H9 (cell line): ENCODE measurements around the gene HSPA13. TPM values are rescaled to one million over a fixed set of nuclear protein-coding genes. Genes with fewer than 3 reads are reported as not detected.

Experiments used
- DNase-seq: peaks from one replicate; pipeline ENCODE4 v3.0.0-alpha.2; 2017
- H2AFZ ChIP-seq: one replicate; pipeline ENCODE4 v1.6.1; 2013; ENCODE audit warnings: mild to moderate bottlenecking, low read length, control low read depth, moderate library complexity
- H2AK5ac ChIP-seq: 2 replicates; pipeline ENCODE4 v1.6.1; 2013; ENCODE audit warnings: low read length, control low read depth, mixed read lengths; ENCODE audit not compliant: insufficient read length
- H2BK120ac ChIP-seq: one replicate; pipeline ENCODE4 v1.6.1; 2013; ENCODE audit warnings: low read depth, mild to moderate bottlenecking, low read length, control low read depth, inconsistent platforms; ENCODE audit not compliant: poor library complexity, severe bottlenecking
- H2BK12ac ChIP-seq: 2 replicates; pipeline ENCODE4 v1.6.1; 2013; ENCODE audit warnings: low read length, control low read depth, mixed read lengths, low read depth; ENCODE audit not compliant: insufficient read length
- H2BK15ac ChIP-seq: 2 replicates; pipeline ENCODE4 v1.6.1; 2013; ENCODE audit warnings: low read depth, low read length, control low read depth
- H2BK20ac ChIP-seq: one replicate; pipeline ENCODE4 v1.6.1; 2013; ENCODE audit warnings: low read depth, mild to moderate bottlenecking, low read length, control low read depth, inconsistent platforms; ENCODE audit not compliant: poor library complexity, severe bottlenecking
- H2BK5ac ChIP-seq: 2 replicates; pipeline ENCODE4 v1.6.1; 2013; ENCODE audit warnings: low read length, control low read depth, mixed read lengths; ENCODE audit not compliant: insufficient read length
- H3K14ac ChIP-seq: 2 replicates; pipeline ENCODE4 v1.6.1; 2013; ENCODE audit warnings: low read length, control low read depth; ENCODE audit not compliant: insufficient read depth
- H3K18ac ChIP-seq: 2 replicates; pipeline ENCODE4 v1.6.1; 2013; ENCODE audit warnings: low read depth, mild to moderate bottlenecking, mixed read lengths, low read length, control low read depth; ENCODE audit not compliant: insufficient read length
- H3K23ac ChIP-seq: 2 replicates; pipeline ENCODE4 v1.6.1; 2013; ENCODE audit warnings: low read length, control low read depth, mixed read lengths, low read depth; ENCODE audit not compliant: insufficient read length
- H3K23me2 ChIP-seq: 2 replicates; pipeline ENCODE4 v1.6.1; 2013; ENCODE audit warnings: low read depth, mild to moderate bottlenecking, mixed read lengths, low read length, control low read depth; ENCODE audit not compliant: insufficient read length, poor library complexity, severe bottlenecking
- H3K27ac ChIP-seq: 2 replicates; pipeline ENCODE4 v1.5.1; 2013; ENCODE audit warnings: low read length, control low read depth, mixed read lengths, low read depth; ENCODE audit not compliant: insufficient read length
- H3K27me3 ChIP-seq: 2 replicates; pipeline ENCODE4 v1.6.1; 2013; ENCODE audit warnings: low read length, control low read depth, inconsistent platforms; ENCODE audit not compliant: insufficient read depth
- H3K4ac ChIP-seq: 2 replicates; pipeline ENCODE4 v1.6.1; 2013; ENCODE audit warnings: low read depth, mild to moderate bottlenecking, control low read depth, inconsistent platforms, low read length, moderate library complexity
- H3K4me1 ChIP-seq: 2 replicates; pipeline ENCODE4 v1.6.1; 2013; ENCODE audit warnings: low read length, control low read depth, inconsistent platforms; ENCODE audit not compliant: insufficient read depth
- H3K4me2 ChIP-seq: 2 replicates; pipeline ENCODE4 v1.6.1; 2013; ENCODE audit warnings: low read length, control low read depth, mixed read lengths; ENCODE audit not compliant: insufficient read length, insufficient read depth
- H3K56ac ChIP-seq: 2 replicates; pipeline ENCODE4 v1.6.1; 2013; ENCODE audit warnings: low read depth, mild to moderate bottlenecking, mixed read lengths, low read length, control low read depth; ENCODE audit not compliant: insufficient read length
- H3K79me1 ChIP-seq: 2 replicates; pipeline ENCODE4 v1.6.1; 2013; ENCODE audit warnings: low read depth, mild to moderate bottlenecking, moderate library complexity, low read length, control low read depth, inconsistent platforms; ENCODE audit not compliant: insufficient read depth, poor library complexity, severe bottlenecking
- H3K79me2 ChIP-seq: 2 replicates; pipeline ENCODE4 v1.6.1; 2013; ENCODE audit warnings: low read length, control low read depth, inconsistent platforms; ENCODE audit not compliant: insufficient read depth
- H3K9ac ChIP-seq: 2 replicates; pipeline ENCODE4 v1.6.1; 2013; ENCODE audit warnings: low read length, control low read depth, mixed read lengths; ENCODE audit not compliant: insufficient read length; ENCODE audit errors: extremely low read depth
- H3K9me3 ChIP-seq: one replicate; pipeline ENCODE4 v1.6.1; 2013; ENCODE audit warnings: low read depth, low read length, inconsistent platforms; ENCODE audit not compliant: control insufficient read depth
- H3T11ph ChIP-seq: one replicate; pipeline ENCODE4 v1.6.1; 2013; ENCODE audit warnings: mild to moderate bottlenecking, low read length, control low read depth, inconsistent platforms
- H4K20me1 ChIP-seq: one replicate; pipeline ENCODE4 v1.6.1; 2013; ENCODE audit not compliant: control insufficient read depth, insufficient read length, insufficient read depth
- H4K5ac ChIP-seq: 2 replicates; pipeline ENCODE4 v1.6.1; 2013; ENCODE audit warnings: low read depth, mild to moderate bottlenecking, mixed read lengths, low read length, control low read depth; ENCODE audit not compliant: insufficient read length
- H4K8ac ChIP-seq: replicated peaks from 2 replicates; pipeline ENCODE4 v1.6.1; 2013; ENCODE audit warnings: low read length, control low read depth, mixed read lengths, low read depth; ENCODE audit not compliant: insufficient read length
- H4K91ac ChIP-seq: 2 replicates; pipeline ENCODE4 v1.6.1; 2013; ENCODE audit warnings: low read depth, mild to moderate bottlenecking, moderate library complexity, mixed read lengths, low read length, control low read depth; ENCODE audit not compliant: insufficient read length
- H3K27ac Mint-ChIP-seq, 3 experiments: 2 replicates in 2 of 3; 3 replicates in 1 of 3; pipeline ENCODE4 v1.8.0; 2020 to 2021; ENCODE audit warnings: mixed read lengths in 3 of 3, mild to moderate bottlenecking in 1 of 3, moderate library complexity in 1 of 3
- H3K27me3 Mint-ChIP-seq: 2 replicates; pipeline ENCODE4 v1.8.0; 2021; ENCODE audit warnings: low read depth, mild to moderate bottlenecking, moderate library complexity, mixed read lengths
- H3K36me3 Mint-ChIP-seq, 3 experiments: 2 replicates in 2 of 3; 3 replicates in 1 of 3; pipeline ENCODE4 v1.8.0; 2020 to 2021; ENCODE audit warnings: low read depth in 3 of 3, mixed read lengths in 3 of 3; ENCODE audit not compliant: insufficient read depth in 1 of 3
- H3K4me1 Mint-ChIP-seq, 2 experiments: 2 replicates each; pipeline ENCODE4 v1.8.0; 2020; ENCODE audit warnings: mixed read lengths in 2 of 2
- H3K4me3 Mint-ChIP-seq, 2 experiments: 2 replicates in 1 of 2; 3 replicates in 1 of 2; pipeline ENCODE4 v1.8.0; 2020 to 2021; ENCODE audit warnings: mild to moderate bottlenecking in 2 of 2, mixed read lengths in 2 of 2, moderate library complexity in 1 of 2
- H3K9me3 Mint-ChIP-seq, 2 experiments: 2 replicates in 1 of 2; 3 replicates in 1 of 2; pipeline ENCODE4 v1.8.0; 2020; ENCODE audit warnings: mild to moderate bottlenecking in 2 of 2, mixed read lengths in 2 of 2, moderate library complexity in 1 of 2
- WGBS: extraction: QIAGEN DNeasy Blood & Tissue Kit; methylation state at CpG from one replicate; pipeline ENCODE4 v1.1.7; 2013; ENCODE audit warnings: missing lambda C conversion rate, low lambda C conversion rate, mixed read lengths; ENCODE audit not compliant: insufficient read length; ENCODE audit errors: extremely low coverage; 5-methylcytosine and 5-hydroxymethylcytosine counted together
- total RNA-seq: library from RNA; stranded (reverse); gene quantifications from 2 replicates; pipeline ENCODE4 v1.2.1, GENCODE V29; 2021
- TF ChIP-seq, protein P1 (sequence below): fragments of 200-600 bp; sonication (generic); conservative IDR thresholded peaks from 3 replicates; pipeline ENCODE4 v1.8.0; 2021; ENCODE audit warnings: antibody characterized with exemption, mild to moderate bottlenecking

Gene HSPA13
- total RNA-seq, 1 experiment from 2014 or later = 32.6 TPM

GRCh38 chr21:14383596-14384180, 742 bp upstream of the HSPA13 start:
- H3K79me1 ChIP-seq = no peaks in the 10 kb centered on the region
- H3K23ac ChIP-seq = no peak overlapping the region
- no peak overlapping the region for H2BK5ac ChIP-seq
- H2BK15ac ChIP-seq = no peak overlapping the region
- no peak overlapping the region for H4K5ac ChIP-seq
- WGBS = no CpG with 5 or more reads among the region's 21 CpGs
- H3K4me1 ChIP-seq = no peaks in the 10 kb centered on the region
- Mint-ChIP-seq H3K4me3 (peak overlapping the region; percentile 100), H3K36me3 (peaks cover 3 to 16% (median 10%) of the 10 kb centered on the region in 3 experiments; a peak in 5 of 7 replicates), H3K27me3 (no peaks in the 10 kb centered on the region), H3K9me3 (no peaks in the 10 kb centered on the region), H3K27ac (peak overlapping the region; percentile 85 to 100 (median 96); a peak in 6 of 7 replicates), H3K4me1 (peaks cover 18 to 21% of the 10 kb centered on the region in 2 experiments)
- H4K20me1 ChIP-seq = no peaks in the 10 kb centered on the region
- H3K56ac ChIP-seq = no peak overlapping the region
- no peak overlapping the region for H3K4ac ChIP-seq
- no peak overlapping the region for H2BK20ac ChIP-seq
- no peak for DNase-seq
- H2AK5ac ChIP-seq = no peak overlapping the region
- H2BK12ac ChIP-seq = no peak overlapping the region
- no peak overlapping the region for H2BK120ac ChIP-seq
- TF ChIP-seq, protein P1, sequence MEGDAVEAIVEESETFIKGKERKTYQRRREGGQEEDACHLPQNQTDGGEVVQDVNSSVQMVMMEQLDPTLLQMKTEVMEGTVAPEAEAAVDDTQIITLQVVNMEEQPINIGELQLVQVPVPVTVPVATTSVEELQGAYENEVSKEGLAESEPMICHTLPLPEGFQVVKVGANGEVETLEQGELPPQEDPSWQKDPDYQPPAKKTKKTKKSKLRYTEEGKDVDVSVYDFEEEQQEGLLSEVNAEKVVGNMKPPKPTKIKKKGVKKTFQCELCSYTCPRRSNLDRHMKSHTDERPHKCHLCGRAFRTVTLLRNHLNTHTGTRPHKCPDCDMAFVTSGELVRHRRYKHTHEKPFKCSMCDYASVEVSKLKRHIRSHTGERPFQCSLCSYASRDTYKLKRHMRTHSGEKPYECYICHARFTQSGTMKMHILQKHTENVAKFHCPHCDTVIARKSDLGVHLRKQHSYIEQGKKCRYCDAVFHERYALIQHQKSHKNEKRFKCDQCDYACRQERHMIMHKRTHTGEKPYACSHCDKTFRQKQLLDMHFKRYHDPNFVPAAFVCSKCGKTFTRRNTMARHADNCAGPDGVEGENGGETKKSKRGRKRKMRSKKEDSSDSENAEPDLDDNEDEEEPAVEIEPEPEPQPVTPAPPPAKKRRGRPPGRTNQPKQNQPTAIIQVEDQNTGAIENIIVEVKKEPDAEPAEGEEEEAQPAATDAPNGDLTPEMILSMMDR = no peak
- no peaks in the 10 kb centered on the region for H3K27me3 ChIP-seq
- peak overlapping the region; percentile 64 for H3K9ac ChIP-seq
- no peak overlapping the region for H3T11ph ChIP-seq
- peak overlapping the region; percentile 76 for H3K4me2 ChIP-seq
- peaks cover 4% of the 10 kb centered on the region for H3K23me2 ChIP-seq
- H3K18ac ChIP-seq = no peak overlapping the region
- peaks cover 8% of the 10 kb centered on the region; the same call in 1 of the 2 replicates for H3K79me2 ChIP-seq
- H4K8ac ChIP-seq = no peak overlapping the region
- H3K9me3 ChIP-seq = no peaks in the 10 kb centered on the region
- peak overlapping the region; percentile 5 for H3K27ac ChIP-seq
- H2AFZ ChIP-seq = peak overlapping the region; percentile 11
- H4K91ac ChIP-seq = no peak overlapping the region
- no peak overlapping the region for H3K14ac ChIP-seq
